Body of pancreas (tissue), 4 donors: ENCODE measurements around the gene MR1.

Experiments used
- CTCF ChIP-seq, 7 experiments: fragments of 450-650 bp in 4 of 7; fragments of 200-600 bp in 3 of 7; sonication (generic) in 3 of 7; IDR thresholded peaks; one replicate each; pipeline ENCODE4 v1.5.1; 2016 to 2019; ENCODE audit warnings: antibody characterized with exemption in 7 of 7
- POLR2A ChIP-seq, 3 donors: fragments of 450-650 bp; IDR thresholded peaks; one replicate each; pipeline ENCODE4 v1.6.1; 2016; ENCODE audit warnings: antibody characterized with exemption in 3 of 3, mild to moderate bottlenecking in 2 of 3

GRCh38 chr1:181013144-181013543 is 20.6 kb upstream of the MR1 start:
- TF ChIP-seq POLR2A (IDR thresholded peaks at IDR 0.05) (no peak), CTCF (IDR thresholded peaks at IDR 0.05) (no peak)
